Mammary epithelial cell (primary cell): Measurements from ENCODE around the gene SNTB2.

Source experiments
- CTCF ChIP-seq, 2 donors: IDR thresholded peaks in 1 of 2; conservative IDR thresholded peaks in 1 of 2; 2 replicates each; pipeline ENCODE4 v1.5.1; 2011 to 2012; ENCODE audit warnings: inconsistent platforms in 2 of 2, low read length in 2 of 2, mild to moderate bottlenecking in 2 of 2, control low read depth in 1 of 2, low read depth in 1 of 2; ENCODE audit not compliant: insufficient read depth in 1 of 2; ENCODE audit errors: extremely low read depth in 1 of 2
- EZH2 ChIP-seq: IDR thresholded peaks from 2 replicates; pipeline ENCODE4 v1.6.1; 2012; ENCODE audit warnings: low read length, inconsistent platforms, borderline replicate concordance

GRCh38 chr16:69201291-69201690 is 14.3 kb downstream of the SNTB2 start:
- no peak for TF ChIP-seq CTCF (conservative IDR thresholded peaks at IDR 0.05 in 1 of 2, IDR thresholded peaks at IDR 0.05 in 1 of 2; ENCODE audit: extremely low read depth in 1 of 2, insufficient read depth in 1 of 2, low read depth in 1 of 2, low read length in 2 of 2)
- no peak for TF ChIP-seq EZH2
